Stimulated activated CD8-positive, alpha-beta memory T cell treated with anti-CD3 and anti-CD28 coated beads, Interleukin-12 subunit alpha, Interleukin-12 subunit beta, amount 100 ng/mL, for 24 hours (primary cell): ENCODE data around the gene C8A.

Experiments used
- DNase-seq: peaks from one replicate; pipeline ENCODE4 v3.0.0-alpha.2; 2020; ENCODE audit errors: extremely low read depth

C8A gene

DNA sequence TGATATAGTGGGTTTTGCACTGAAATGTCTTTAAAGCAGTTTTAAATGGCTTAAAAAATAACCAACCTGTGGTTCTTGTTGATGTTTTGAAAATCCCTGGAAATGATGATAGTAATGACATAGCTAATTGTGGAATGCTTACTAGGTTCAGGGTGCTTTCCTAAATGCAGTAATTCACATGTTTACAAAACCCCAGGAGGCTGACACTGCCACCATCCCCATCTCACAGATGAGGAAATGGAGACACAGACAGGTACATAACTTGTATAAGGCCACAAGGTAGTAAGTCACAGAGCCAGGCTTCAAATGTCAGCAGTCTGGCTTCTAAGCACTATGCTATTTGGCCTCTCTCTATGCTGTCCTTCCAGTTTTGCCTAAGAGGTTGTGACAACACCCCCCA lies 70.6 kb downstream of the C8A start:
- no peak for DNase-seq

GRCh38 chr1:56927171-56927570 lies 72.6 kb downstream of the C8A start:
- DNase-seq = no peak

DNA sequence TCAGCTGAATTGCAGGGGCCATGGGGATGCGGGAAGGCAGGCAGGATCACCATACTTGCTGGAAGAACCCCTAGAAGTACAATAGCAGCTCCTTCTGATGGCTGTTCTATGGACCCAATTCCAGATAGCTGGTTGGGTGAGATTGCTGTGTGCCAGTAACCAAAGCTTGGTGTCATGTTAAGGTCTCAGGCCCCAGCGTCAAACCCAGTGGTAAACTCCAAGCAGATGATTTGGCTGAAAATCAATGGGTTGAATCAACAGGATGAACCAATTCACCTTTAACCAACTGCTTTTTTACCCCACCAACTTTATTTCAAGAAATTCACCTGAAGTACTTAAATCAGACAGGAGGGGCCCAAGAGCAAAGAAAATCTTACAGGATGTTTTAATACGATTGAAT lies 73.4 kb downstream of the C8A start:
- no peak for DNase-seq

- no peak for DNase-seq
Measured at GRCh38 chr1:56929492-56929891, 74.9 kb downstream of the C8A start.

DNA sequence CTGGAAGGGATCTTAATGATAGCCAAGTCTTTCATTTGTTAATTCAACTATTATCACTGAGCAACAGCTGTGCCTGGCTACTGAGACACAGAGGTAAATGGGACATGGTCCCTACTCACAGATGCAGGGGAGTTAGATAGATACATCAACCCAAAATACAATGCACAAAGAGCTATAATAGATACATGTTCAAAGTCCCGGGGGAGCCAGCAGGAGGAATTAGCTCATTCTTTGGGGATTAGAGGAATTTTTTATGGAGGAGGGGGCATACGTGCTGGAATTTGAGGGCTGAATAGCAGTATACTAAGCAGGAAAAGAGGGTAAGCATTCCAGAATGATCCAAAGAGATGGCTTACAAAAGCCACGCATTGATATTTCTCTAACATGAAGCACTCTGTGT lies 76.6 kb downstream of the C8A start:
- DNase-seq = no peak

DNA sequence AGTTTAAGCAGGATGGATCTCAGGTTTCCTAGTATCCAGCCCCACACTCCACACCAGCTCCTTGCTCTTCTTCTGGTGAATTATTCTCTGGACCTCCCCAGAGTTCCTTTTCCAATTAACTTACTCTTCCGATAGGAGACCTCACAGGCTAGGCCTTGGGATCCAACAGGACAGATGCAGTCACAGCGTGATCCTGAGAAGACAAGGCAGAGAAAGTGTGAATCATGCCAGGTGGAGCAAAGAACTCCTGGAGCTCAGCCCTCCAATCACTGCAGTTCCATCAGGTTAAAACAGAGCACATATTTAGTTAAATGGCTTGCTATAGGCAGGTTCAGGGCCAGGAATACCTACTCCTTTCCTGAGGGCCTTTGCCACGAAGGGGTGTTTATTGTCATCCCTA lies 77.1 kb downstream of the C8A start:
- no peak for DNase-seq

GRCh38 chr1:56933161-56933560 lies 78.6 kb downstream of the C8A start:
- DNase-seq = no peak

DNA sequence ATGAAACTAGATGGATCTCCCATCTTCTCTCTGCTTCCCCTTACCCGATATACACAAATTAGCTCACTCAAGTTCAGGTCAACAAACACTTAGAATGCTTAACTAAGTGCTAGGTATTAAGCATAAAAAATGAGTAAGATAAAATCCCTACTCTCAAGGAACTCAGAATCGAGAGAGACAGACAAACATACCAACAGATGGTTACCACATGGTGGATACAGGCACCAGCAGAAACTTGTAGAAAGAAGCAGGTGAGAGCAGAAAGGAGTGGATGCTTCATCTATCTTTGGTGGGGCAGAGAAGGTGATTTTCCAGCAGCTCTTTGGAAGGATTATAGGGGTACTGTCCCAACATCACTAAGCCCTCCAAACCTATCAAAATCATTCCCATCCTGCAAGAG lies 79.0 kb downstream of the C8A start:
- no peak for DNase-seq

DNA sequence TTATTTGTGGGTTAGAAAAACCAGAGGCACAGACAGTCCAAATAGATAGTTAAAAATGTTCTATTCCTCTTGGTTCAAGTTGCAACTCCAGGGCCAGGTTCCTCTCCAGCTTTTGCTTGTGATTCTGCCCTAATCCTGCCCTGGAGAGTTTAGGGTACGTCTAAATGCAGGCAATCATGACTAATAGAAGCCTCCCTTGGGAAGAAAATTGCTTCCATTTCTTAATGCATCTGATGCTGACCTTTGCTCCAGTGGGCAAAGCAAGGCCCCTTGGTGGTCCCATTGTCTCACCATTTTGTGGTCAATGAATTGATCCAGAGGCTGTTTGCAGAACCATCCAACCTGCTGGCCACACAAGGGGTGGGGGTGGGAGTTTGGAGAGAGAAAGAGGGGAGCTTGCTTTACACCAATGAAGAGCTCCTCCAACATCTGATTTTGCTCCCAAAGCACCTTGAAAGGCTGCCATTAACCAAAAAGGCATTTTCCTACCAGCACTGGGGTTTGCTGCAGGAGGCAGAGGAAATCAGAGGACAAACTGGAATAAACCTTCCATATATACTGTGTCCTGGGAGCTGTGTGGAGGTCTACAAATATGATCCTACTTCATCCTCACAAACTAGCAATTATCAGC lies 79.9 kb downstream of the C8A start:
- DNase-seq = no peak

- no peak for DNase-seq
Measured at GRCh38 chr1:56938646-56939045, 84.0 kb downstream of the C8A start.

GRCh38 chr1:56939209-56939608 lies 84.6 kb downstream of the C8A start:
- DNase-seq = no peak

DNA sequence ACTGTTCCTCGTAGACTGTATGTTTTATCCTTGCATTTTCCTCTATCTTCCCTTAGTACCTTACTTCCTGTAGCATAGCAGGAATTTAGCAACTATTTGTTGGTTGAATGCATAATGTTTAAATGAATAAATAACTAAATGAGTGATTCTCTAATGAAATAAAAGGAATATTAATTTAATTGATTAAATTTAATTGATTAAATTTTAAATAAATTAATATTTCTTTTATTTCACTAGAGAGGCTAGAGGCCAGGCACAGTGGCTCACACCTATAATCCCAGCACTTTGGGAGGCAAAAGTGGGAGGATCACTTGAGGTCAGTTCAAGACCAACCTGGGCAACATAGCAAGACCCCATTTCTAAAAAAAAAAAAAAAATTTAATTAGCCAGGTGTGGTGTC lies 85.4 kb downstream of the C8A start:
- DNase-seq = no peak

DNA sequence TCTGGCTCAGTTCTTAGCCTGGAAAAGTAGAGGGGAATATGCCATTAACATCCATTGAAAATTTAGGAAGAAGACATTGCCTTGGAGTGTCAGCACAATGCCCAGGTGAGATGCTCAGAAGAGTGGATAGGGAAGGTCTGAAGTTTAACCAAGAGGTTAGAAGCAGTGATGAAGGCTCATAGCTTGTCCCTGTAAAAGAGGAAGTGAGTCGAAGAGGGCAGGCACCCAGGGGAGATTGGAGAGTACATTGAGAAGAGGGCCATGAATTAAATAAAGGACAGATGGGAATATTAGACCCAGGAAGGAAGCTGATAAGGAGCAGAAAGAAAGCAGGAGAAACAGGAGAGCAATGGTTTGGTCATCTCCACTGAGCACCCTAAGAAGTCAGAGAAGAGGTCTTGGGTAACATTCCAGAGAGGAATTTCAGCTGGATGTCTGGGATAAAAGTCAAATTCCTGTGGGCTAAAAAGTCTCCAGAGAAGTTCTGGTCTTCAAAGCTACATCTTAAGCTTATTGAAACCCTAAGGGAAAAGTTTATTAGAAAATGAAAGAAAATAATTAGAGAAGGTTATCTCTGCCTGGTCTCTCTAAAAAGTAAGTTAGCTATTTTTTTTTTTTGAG lies 93.9 kb downstream of the C8A start:
- DNase-seq = no peak

- no peak for DNase-seq
Measured at GRCh38 chr1:56952501-56952900, 97.9 kb downstream of the C8A start.

DNA sequence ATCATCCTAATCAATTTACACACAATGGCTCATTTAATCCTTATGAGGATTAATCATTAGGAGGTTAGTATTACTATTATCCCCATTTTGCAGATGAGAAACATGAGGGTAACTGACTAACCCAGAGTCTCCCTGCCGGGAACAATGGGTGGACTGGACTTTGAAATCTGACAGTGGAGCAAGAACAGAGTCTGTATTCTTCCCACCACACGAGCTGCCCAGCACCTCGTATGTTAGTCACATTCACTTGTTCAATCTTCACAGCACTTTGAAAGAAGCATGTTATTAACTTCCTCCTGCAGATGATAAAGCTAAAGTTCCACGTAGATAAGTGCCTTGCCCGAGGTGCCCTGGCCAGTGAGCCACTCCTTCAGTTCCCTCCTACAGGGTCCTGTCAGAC lies 98.8 kb downstream of the C8A start:
- DNase-seq = no peak

- DNase-seq = no peak
Measured at GRCh38 chr1:56954664-56955063, 100.1 kb downstream of the C8A start.

- no peak for DNase-seq
Measured at GRCh38 chr1:56957931-56958330, 103.3 kb downstream of the C8A start.

- DNase-seq = no peak
Measured at GRCh38 chr1:56958526-56958925, 103.9 kb downstream of the C8A start.

- DNase-seq = no peak
Measured at GRCh38 chr1:56961426-56961825, 106.8 kb downstream of the C8A start.

DNA sequence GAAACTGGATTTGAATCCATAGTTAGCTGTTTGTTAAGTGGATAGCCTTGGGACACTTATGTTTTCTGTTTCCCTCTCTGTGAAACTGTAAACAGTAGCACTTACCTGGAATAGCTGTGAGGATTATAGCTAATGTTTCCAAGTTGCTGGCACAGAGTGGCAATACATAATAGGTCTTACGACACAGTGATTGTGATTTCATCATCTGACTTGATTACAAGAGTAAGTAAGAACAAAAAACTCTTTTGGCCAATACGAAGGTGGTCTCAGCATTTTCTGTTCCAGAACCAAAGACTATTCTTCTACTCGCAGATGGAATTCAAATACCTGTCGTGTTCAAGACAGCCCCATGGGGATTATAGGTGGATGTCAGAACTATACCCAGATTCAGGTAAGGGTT lies 109.1 kb downstream of the C8A start:
- DNase-seq = no peak

DNA sequence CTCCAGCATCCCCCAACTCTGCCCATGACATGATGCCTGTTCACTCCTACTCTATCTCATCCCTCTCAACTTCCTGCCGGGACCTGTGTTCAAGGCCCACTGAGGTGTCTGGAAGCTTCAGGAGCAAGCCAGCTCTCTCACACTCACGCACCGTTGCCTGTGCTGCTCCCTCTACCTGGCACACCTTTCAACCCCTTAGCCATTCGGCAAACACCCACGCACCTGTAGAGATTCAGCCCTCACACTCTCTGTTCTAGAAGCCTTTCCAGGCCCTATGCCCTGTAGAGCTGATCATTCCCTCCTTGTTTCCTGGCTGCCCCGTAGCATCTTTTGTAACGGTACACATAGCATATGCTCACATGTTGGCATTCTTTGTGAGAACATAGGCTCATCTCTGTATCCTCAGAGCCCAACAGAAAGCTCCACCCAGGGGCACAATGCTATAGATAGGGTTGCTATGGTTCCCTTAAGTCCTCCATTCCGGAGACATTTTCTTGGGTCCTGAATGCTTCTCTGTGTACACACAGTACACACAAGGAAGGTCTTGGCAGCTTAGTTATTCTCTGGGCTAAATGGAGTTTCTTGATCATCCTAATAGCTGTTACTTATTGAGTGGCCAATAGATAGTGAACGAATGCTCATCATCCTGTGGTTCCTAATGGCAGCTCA lies 109.9 kb downstream of the C8A start:
- no peak for DNase-seq

DNA sequence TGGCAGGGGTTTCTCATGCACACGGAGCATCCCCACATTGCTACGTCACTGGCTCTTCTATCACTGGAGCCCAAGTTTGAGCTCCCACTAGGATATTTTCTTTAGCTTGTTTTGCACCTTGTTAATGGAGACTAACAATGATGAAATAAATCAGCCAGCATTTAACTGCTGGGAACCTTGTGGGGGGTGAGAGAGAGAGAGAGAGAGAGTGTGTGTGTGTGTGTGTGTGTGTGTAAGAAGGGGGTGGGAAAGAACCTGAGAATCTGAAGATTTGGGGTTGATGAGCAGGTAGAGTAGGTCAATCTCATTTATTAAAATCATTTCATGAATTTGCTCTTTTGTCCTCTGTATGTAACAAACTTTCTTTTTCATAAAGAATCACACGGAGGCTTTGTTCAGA lies 110.6 kb downstream of the C8A start:
- DNase-seq = no peak

GRCh38 chr1:56965916-56966697 lies 111.5 kb downstream of the C8A start, which contains the start of gene C8B:
TSS of gene C8B (minus strand) at chr1:56966015. CDS start at chr1:56965948, 67 bp downstream.
- DNase-seq = no peak
